Adrenal gland (tissue), 12 donors: ENCODE measurements around the gene ESRP2. TPM values are rescaled to one million over a fixed set of nuclear protein-coding genes. Genes with fewer than 3 reads are reported as not detected.

ENCODE experiments used
- DNase-seq, 7 donors: peaks; one replicate each; pipeline ENCODE4 v3.0.0-alpha.2; 2019 to 2020
- H3K27ac ChIP-seq, 5 donors: fragments of 200-600 bp; sonication (generic) in 4 of 5; 1 replicate in 3 of 5; 2 replicates in 2 of 5; pipeline versions ENCODE4 v1.5.1 to v1.8.0; 2016 to 2020; ENCODE audit warnings: mild to moderate bottlenecking in 1 of 5
- H3K27me3 ChIP-seq: fragments of 200-600 bp; 2 replicates; pipeline ENCODE4 v1.8.0; 2021
- H3K36me3 ChIP-seq, 2 donors: fragments of 200-600 bp; replicated peaks in 1 of 2; 1 replicate in 1 of 2; 2 replicates in 1 of 2; pipeline versions ENCODE4 v1.5.1 to v1.8.0; 2018 to 2022
- H3K4me1 ChIP-seq, 2 donors: fragments of 200-600 bp; replicated peaks in 1 of 2; 1 replicate in 1 of 2; 2 replicates in 1 of 2; pipeline versions ENCODE4 v1.5.1 to v1.8.0; 2018 to 2021
- H3K4me3 ChIP-seq, 4 donors: fragments of 200-600 bp; sonication (generic) in 3 of 4; one replicate each; pipeline ENCODE4 v1.5.1; 2016 to 2018
- H3K9me3 ChIP-seq, 3 donors: fragments of 200-600 bp; sonication (generic) in 1 of 3; replicated peaks in 1 of 3; 1 replicate in 2 of 3; 2 replicates in 1 of 3; pipeline versions ENCODE4 v1.5.1 to v1.8.0; 2016 to 2021
- POLR2A ChIP-seq, 2 donors: fragments of 450-650 bp; IDR thresholded peaks; one replicate each; pipeline ENCODE4 v1.6.1; 2017; ENCODE audit warnings: antibody characterized with exemption in 2 of 2, mild to moderate bottlenecking in 2 of 2, moderate library complexity in 1 of 2
- WGBS, 4 donors: extraction: QIAGEN DNeasy Blood & Tissue Kit in 2 of 4; methylation state at CpG; one replicate each; pipeline versions ENCODE4 v1.1.5 to v1.1.7; 2013 to 2017; 5-methylcytosine and 5-hydroxymethylcytosine counted together
- intact Hi-C, 2 donors: fragments of 100-400 bp; cut with DNase I; formaldehyde crosslinking; loops; one replicate each; pipeline versions ENCODE4 v1.14.1 to v1.15.0; 2022 to 2023
- polyA plus RNA-seq, 3 donors: library from polyadenylated mRNA; stranded (reverse); fragments of 200-250 nt in 2 of 3; fragments of 350-450 nt in 1 of 3; fragmentation: Illumina TruSeq in 1 of 3; extraction: RNeasy Lipid Tissue Mini Kit (QIAGEN cat#74804) in 1 of 3; gene quantifications; one replicate each; pipeline ENCODE4 v1.2.3, GENCODE V29; 2013 to 2014
- total RNA-seq, 9 donors: library from RNA; depleted of rRNA in 4 of 9; stranded (reverse); fragments of >200 nt in 4 of 9; fragments of 120-200 nt in 1 of 9; fragmentation: NEBNext Ultra II Directional in 1 of 9; extraction: Animal tissue kit (Norgen Biotek cat#: 25700) in 1 of 9; gene quantifications; one replicate each; pipeline versions ENCODE4 v1.1.0 to v1.2.4, GENCODE V29; 2013 to 2023
- TF ChIP-seq, protein P1 (sequence below), 6 experiments: fragments of 450-650 bp in 4 of 6; fragments of 200-600 bp in 2 of 6; sonication (generic) in 1 of 6; IDR thresholded peaks; 1 replicate in 5 of 6; 2 replicates in 1 of 6; pipeline versions ENCODE4 v1.5.1 to v1.8.0; 2016 to 2021; ENCODE audit warnings: antibody characterized with exemption in 6 of 6, mild to moderate bottlenecking in 2 of 6, moderate library complexity in 1 of 6
- donor health status: healthy with polysubstance abuse.
- donor health status: Bipolar disorder and iron deficiency.
- donor health status: DM: yes; HTN: yes; CAD: no.
- donor health status: DM: no; HTN: no; CAD: no.
- donor health status: DM: no; HTN: no; CAD: no.
- donor health status: DM: yes; HTN: yes; CAD: no.

Gene ESRP2
- total and polyA plus RNA-seq, 12 donors: 0.13 to 2.2 (median 0.43) TPM

DNA sequence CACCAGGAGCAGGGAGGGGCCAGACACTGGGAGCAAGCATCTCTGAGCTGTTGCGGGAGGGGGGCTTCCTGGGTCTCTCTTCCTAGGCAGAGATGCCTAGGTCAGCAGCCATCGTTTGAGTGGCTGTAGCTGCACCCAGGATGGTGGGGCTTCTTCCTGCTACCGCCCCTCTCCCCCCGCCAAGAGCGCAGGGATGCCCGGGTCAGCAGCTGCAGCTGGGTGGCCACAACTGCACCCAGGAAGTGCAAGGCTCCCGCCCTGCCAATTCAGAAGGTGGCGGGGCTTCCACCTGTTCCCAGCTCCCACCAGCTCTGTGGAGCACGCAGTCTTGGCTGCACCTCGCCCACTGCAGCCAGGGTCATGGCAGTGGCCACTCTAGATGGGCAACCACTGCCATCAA, 47.8 kb downstream of the ESRP2 start:
- Histone ChIP-seq H3K4me1 (no peaks in the 10 kb centered on the region), H3K36me3 (peaks cover 0 to 52% of the 10 kb centered on the region in 2 donors), H3K4me3 (no peak overlapping the region), H3K27ac (no peak overlapping the region), H3K27me3 (no peaks in the 10 kb centered on the region), H3K9me3 (no peaks in the 10 kb centered on the region)
- TF ChIP-seq POLR2A (IDR thresholded peaks at IDR 0.05): no peak
- TF ChIP-seq, protein P1, sequence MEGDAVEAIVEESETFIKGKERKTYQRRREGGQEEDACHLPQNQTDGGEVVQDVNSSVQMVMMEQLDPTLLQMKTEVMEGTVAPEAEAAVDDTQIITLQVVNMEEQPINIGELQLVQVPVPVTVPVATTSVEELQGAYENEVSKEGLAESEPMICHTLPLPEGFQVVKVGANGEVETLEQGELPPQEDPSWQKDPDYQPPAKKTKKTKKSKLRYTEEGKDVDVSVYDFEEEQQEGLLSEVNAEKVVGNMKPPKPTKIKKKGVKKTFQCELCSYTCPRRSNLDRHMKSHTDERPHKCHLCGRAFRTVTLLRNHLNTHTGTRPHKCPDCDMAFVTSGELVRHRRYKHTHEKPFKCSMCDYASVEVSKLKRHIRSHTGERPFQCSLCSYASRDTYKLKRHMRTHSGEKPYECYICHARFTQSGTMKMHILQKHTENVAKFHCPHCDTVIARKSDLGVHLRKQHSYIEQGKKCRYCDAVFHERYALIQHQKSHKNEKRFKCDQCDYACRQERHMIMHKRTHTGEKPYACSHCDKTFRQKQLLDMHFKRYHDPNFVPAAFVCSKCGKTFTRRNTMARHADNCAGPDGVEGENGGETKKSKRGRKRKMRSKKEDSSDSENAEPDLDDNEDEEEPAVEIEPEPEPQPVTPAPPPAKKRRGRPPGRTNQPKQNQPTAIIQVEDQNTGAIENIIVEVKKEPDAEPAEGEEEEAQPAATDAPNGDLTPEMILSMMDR (IDR thresholded peaks at IDR 0.05): no peak
- 96 to 100% (median 99%) methylated on average over 1 to 10 of the region's 10 CpGs for WGBS, 4 donors
- intact Hi-C loops: no loop called here
- no peak for DNase-seq

DNA sequence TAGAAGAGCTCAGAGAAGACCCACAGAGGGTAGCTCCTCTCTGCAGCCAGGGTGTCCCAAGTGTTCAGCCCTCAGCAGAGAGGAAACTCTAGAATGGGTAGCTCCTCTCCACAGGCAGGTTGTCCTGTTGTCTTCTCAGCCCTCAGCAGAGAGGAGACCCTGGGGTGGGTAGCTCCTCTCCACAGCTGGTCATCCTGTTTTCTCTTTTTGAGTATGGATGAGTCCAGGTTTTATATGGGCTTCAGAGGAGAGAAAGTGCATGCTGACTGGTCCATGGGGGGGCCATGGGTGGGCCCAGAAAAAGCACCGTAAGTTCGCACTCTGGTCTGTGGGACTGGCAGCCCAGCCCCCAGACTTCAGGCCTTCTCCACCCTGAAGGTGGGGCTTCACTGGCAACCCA, 48.4 kb downstream of the ESRP2 start:
- intact Hi-C loops: no loop called here
- 100% methylated on average over 2 of the region's 2 CpGs; no CpG with 5 or more reads in 2 of the 4 donors for WGBS, 4 donors
- Histone ChIP-seq H3K36me3 (peaks cover 0 to 54% of the 10 kb centered on the region in 2 donors), H3K9me3 (no peaks in the 10 kb centered on the region), H3K4me3 (no peak overlapping the region), H3K4me1 (no peaks in the 10 kb centered on the region), H3K27me3 (no peaks in the 10 kb centered on the region), H3K27ac (no peak overlapping the region)
- no peak for DNase-seq
- TF ChIP-seq, protein P1 (IDR thresholded peaks at IDR 0.05): no peak
- no peak for TF ChIP-seq POLR2A (IDR thresholded peaks at IDR 0.05)

DNA sequence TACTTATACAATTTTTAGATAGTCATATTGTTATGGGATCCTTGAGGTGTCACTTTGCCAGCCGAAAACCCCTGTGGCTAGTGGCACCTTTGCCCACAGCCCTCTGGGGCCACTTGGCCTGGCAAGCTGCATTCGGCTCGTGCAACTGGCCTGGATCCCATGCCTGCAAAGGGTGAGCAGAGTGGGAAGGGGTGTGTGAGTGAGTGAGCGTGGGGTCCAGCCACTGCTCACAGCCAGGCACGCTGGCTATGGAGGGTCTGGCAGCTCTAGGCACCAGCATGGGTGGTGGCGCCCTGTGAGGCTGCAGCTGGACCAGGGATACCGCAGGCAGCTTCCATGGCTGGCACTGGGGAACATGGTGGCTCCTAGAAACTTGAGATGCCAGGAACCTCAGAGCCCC, 49.0 kb downstream of the ESRP2 start:
- no peak for TF ChIP-seq POLR2A (IDR thresholded peaks at IDR 0.05)
- TF ChIP-seq, protein P1 (IDR thresholded peaks at IDR 0.05): no peak
- no peaks in the 10 kb centered on the region for H3K4me1 ChIP-seq
- no peak overlapping the region for H3K27ac ChIP-seq
- intact Hi-C loops: no loop called here
- DNase-seq: no peak
- no peaks in the 10 kb centered on the region for H3K27me3 ChIP-seq
- H3K4me3 ChIP-seq: no peak overlapping the region
- WGBS, 4 donors: 94 to 98% (median 97%) methylated on average over 3 to 7 of the region's 7 CpGs
- no peaks in the 10 kb centered on the region for H3K9me3 ChIP-seq
- peaks cover 0 to 57% of the 10 kb centered on the region in 2 donors for H3K36me3 ChIP-seq

DNA sequence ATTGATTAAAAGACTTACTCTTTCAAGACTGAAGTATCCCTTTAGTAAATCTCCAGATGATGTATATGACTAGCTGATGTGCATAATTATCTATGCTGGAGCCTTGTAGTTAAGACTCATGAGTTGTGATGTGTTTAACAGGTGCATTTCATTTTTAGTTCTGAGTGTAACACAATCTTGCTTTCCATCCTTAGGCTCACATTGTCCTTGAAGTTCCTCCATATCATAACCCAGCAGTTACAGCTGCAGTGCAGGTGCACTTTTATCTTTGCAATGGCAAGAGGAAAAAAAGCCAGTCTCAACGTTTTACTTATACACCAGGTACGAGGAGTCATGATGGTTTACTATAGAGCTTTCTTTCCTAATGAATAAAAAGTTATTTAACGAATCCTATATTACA, 52.9 kb downstream of the ESRP2 start:
- H3K9me3 ChIP-seq: no peaks in the 10 kb centered on the region
- no peak overlapping the region for H3K27ac ChIP-seq
- DNase-seq: no peak
- WGBS, 4 donors: 78 to 85% (median 82%) methylated on average over 3 of the region's 3 CpGs
- intact Hi-C loops: no loop called here
- TF ChIP-seq POLR2A (IDR thresholded peaks at IDR 0.05): no peak
- TF ChIP-seq, protein P1 (IDR thresholded peaks at IDR 0.05): no peak
- no peaks in the 10 kb centered on the region for H3K4me1 ChIP-seq
- no peaks in the 10 kb centered on the region for H3K27me3 ChIP-seq
- peaks cover 0 to 46% of the 10 kb centered on the region in 2 donors for H3K36me3 ChIP-seq
- H3K4me3 ChIP-seq: no peak overlapping the region
